ENCODE data around the gene NUAK2. TPM values are rescaled to one million over a fixed set of nuclear protein-coding genes. Genes with fewer than 3 reads are reported as not detected.

Gene NUAK2
- total and polyA plus RNA-seq, 2 of the 4 experiments (the other 2 are of a cell fraction): 7.2 to 17.6 TPM

DNA sequence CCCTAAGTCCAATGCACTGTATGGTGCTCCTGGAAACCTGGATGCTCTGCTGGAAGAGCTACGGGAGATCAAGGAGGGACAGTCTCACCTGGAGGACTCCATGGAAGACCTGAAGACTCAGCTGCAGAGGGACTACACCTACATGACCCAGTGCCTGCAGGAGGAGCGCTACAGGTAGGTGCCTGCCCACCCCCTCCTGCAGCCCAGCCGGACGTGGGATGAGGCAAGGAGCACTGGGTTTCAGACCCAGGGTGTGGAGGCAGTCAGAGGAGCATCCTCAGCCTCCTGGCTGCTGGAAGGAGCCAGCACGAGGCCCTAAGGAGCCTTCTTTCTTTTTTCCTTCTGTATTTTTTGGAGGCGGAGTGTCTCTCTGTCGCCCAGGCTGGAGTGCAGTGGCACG, 51.8 kb downstream of the NUAK2 start:
- no peak overlapping the region for H2AK5ac ChIP-seq (ENCODE audit: low read depth, low read length)
- peaks cover 11% of the 10 kb centered on the region for H3K9me1 ChIP-seq (ENCODE audit: insufficient read depth, low read length)
- ChIA-PET POLR2A (ENCODE audit: unreplicated experiment) (no interaction called here), CTCF (interaction anchor here (1.4 to 3.5 kb wide), 2 partner anchors 55 to 255 kb away, joined by 4 to 35 read pairs; no protein-coding TSS in a partner anchor)
- H4K91ac ChIP-seq (ENCODE audit: insufficient read depth, low read depth, low read length): no peak overlapping the region
- no peaks in the 10 kb centered on the region for H3K27me3 ChIP-seq (ENCODE audit: control insufficient read depth, insufficient read depth, low read length)
- DNase-seq (no peak), ATAC-seq (ENCODE audit: low read depth) (no peak)
- H3K4me1 ChIP-seq (ENCODE audit: control insufficient read depth, insufficient read depth, low read length): peaks cover 15% of the 10 kb centered on the region
- no peak overlapping the region for H3K9ac ChIP-seq (ENCODE audit: low read depth, low read length)
- H4K8ac ChIP-seq (ENCODE audit: low read depth in 2 of 2, low read length in 2 of 2): no peak overlapping the region
- H4K20me1 ChIP-seq (ENCODE audit: insufficient read depth, low read length): no peaks in the 10 kb centered on the region
- H3K18ac ChIP-seq (ENCODE audit: low read depth, low read length): no peak overlapping the region
- H3K79me1 ChIP-seq (ENCODE audit: low read depth in 1 of 2, low read length in 2 of 2): peaks cover 3% of the 10 kb centered on the region in 2 experiments; a peak in 2 of 4 replicates
- H4K5ac ChIP-seq (ENCODE audit: low read depth, low read length): no peak overlapping the region
- intact Hi-C loops (cut with micrococcal nuclease) (loop anchor here (5.0 kb wide), 1 partner anchor 163 kb away; no protein-coding TSS in a partner anchor), dilution Hi-C loops (cut with HindIII; ENCODE audit: low sequenced_read_pairs, unreplicated experiment) (no loop called here), in situ Hi-C loops (cut with MboI; ENCODE audit: low sequenced_read_pairs) (loop anchor here (10.0 to 25.0 kb wide), 2 partner anchors 215 to 457 kb away; no protein-coding TSS in a partner anchor)
- H2AFZ ChIP-seq (replicated peaks; ENCODE audit: low read length, poor library complexity): no peak overlapping the region
- no peak overlapping the region for H3K14ac ChIP-seq (replicated peaks; ENCODE audit: low read depth, low read length)
- no peak overlapping the region for H2BK20ac ChIP-seq (ENCODE audit: low read depth, low read length)
- no peak overlapping the region for H3K56ac ChIP-seq (ENCODE audit: extremely low read depth, insufficient read depth, low read length)
- no peak overlapping the region for H2BK15ac ChIP-seq (ENCODE audit: low read depth, low read length)
- WGBS, 2 experiments (ENCODE audit: extremely low coverage in 2 of 2, insufficient read length in 1 of 2): 57% methylated on average over 1 of the region's 8 CpGs; no CpG with 5 or more reads in 1 of the 2 experiments
- no peak overlapping the region for H3K27ac ChIP-seq (ENCODE audit: insufficient read depth, low read length)
- H3K36me3 ChIP-seq (ENCODE audit: control insufficient read depth, insufficient read depth, low read length): peaks cover 2% of the 10 kb centered on the region; the same call in 1 of the 2 replicates
- no peaks in the 10 kb centered on the region for H3K9me3 ChIP-seq (ENCODE audit: control insufficient read depth, insufficient read depth, low read length)
- H2AK9ac ChIP-seq (replicated peaks; ENCODE audit: low read depth, low read length, poor library complexity): peak overlapping the region; percentile 68
- H2BK5ac ChIP-seq (ENCODE audit: low read depth, low read length, poor library complexity, severe bottlenecking): no peak overlapping the region
- no peak overlapping the region; the same call in 1 of the 2 replicates for H3K4ac ChIP-seq (ENCODE audit: low read depth, low read length)
- H2BK120ac ChIP-seq (ENCODE audit: low read depth, low read length): no peak overlapping the region
- H3K4me3 ChIP-seq (ENCODE audit: insufficient read depth, low read depth, low read length): no peak overlapping the region
- H3K23ac ChIP-seq (ENCODE audit: low read depth, low read length): no peak overlapping the region
- no TSS peak for BruUV-seq (replicated peaks)
- no peak overlapping the region for H3K4me2 ChIP-seq (ENCODE audit: low read depth, low read length)
- TF ChIP-seq USF2 (IDR thresholded peaks at IDR 0.05; ENCODE audit: low read depth, low read length): no peak
- no peak for TF ChIP-seq CEBPB (IDR thresholded peaks at IDR 0.05; ENCODE audit: low read depth, low read length)
- no peak for TF ChIP-seq MXI1 (IDR thresholded peaks at IDR 0.05; ENCODE audit: borderline replicate concordance, low read depth, low read length)
- TF ChIP-seq ELK1 (IDR thresholded peaks at IDR 0.05; ENCODE audit: borderline replicate concordance, low read depth, low read length): no peak
- TF ChIP-seq MAZ (IDR thresholded peaks at IDR 0.05; ENCODE audit: borderline replicate concordance, low read depth, low read length): no peak
- TF ChIP-seq SMC3 (IDR thresholded peaks at IDR 0.05; ENCODE audit: low read depth, low read length): no peak
- TF ChIP-seq MAFK (IDR thresholded peaks at IDR 0.05; ENCODE audit: low read depth, low read length): no peak
- TF ChIP-seq NFE2L2 (IDR thresholded peaks at IDR 0.05; ENCODE audit: low read depth, low read length): no peak
- TF ChIP-seq RFX5 (IDR thresholded peaks at IDR 0.05; ENCODE audit: low read depth, low read length): no peak
- TF ChIP-seq POLR2A (IDR thresholded peaks at IDR 0.05; ENCODE audit: low read depth, low read length): no peak
- TF ChIP-seq CHD1 (IDR thresholded peaks at IDR 0.05; ENCODE audit: low read depth, low read length): no peak
- TF ChIP-seq FOS (IDR thresholded peaks at IDR 0.05; ENCODE audit: low read depth, low read length): no peak
- no peak for TF ChIP-seq CTCF (conservative IDR thresholded peaks at IDR 0.05; ENCODE audit: low read depth, low read length)
- TF ChIP-seq BHLHE40 (IDR thresholded peaks at IDR 0.05; ENCODE audit: low read depth, low read length): no peak
- no peak for TF ChIP-seq RCOR1 (IDR thresholded peaks at IDR 0.05; ENCODE audit: insufficient replicate concordance, low read length)
- no peak for TF ChIP-seq RAD21 (IDR thresholded peaks at IDR 0.05; ENCODE audit: low read length)
